Kidney epithelial cell (primary cell): ENCODE results near the gene FAM241B. TPM values are rescaled to one million over a fixed set of nuclear protein-coding genes. Genes with fewer than 3 reads are reported as not detected.
A peak's percentile ranks its signal among the peaks of the same experiment; 100 is the strongest.

Experiments used
- DNase-seq: peaks from one replicate; pipeline ENCODE4 v3.0.0-alpha.2; 2010; ENCODE audit warnings: low read depth
- H3K27me3 ChIP-seq: 2 replicates; pipeline ENCODE4 v1.6.0; 2011; ENCODE audit warnings: low read length; ENCODE audit not compliant: control insufficient read depth, insufficient read depth
- H3K36me3 ChIP-seq: 2 replicates; pipeline ENCODE4 v1.5.1; 2011; ENCODE audit warnings: low read length; ENCODE audit not compliant: control insufficient read depth, insufficient read depth
- H3K4me3 ChIP-seq: 2 replicates; pipeline ENCODE4 v1.5.1; 2011; ENCODE audit warnings: low read depth, mild to moderate bottlenecking, control low read depth, low read length
- CTCF ChIP-seq: IDR thresholded peaks from 2 replicates; pipeline ENCODE4 v1.5.1; 2011; ENCODE audit warnings: mild to moderate bottlenecking, moderate library complexity, low read length, control low read depth, inconsistent platforms; ENCODE audit not compliant: insufficient read depth, poor library complexity, severe bottlenecking
- total RNA-seq: library from RNA; depleted of rRNA; stranded (reverse); fragments of >200 nt; gene quantifications from 2 replicates; pipeline ENCODE4 v1.2.3, GENCODE V29; 2015

Gene FAM241B
- total RNA-seq, 1 donor from 2014 or later, result 14.0 TPM

DNA sequence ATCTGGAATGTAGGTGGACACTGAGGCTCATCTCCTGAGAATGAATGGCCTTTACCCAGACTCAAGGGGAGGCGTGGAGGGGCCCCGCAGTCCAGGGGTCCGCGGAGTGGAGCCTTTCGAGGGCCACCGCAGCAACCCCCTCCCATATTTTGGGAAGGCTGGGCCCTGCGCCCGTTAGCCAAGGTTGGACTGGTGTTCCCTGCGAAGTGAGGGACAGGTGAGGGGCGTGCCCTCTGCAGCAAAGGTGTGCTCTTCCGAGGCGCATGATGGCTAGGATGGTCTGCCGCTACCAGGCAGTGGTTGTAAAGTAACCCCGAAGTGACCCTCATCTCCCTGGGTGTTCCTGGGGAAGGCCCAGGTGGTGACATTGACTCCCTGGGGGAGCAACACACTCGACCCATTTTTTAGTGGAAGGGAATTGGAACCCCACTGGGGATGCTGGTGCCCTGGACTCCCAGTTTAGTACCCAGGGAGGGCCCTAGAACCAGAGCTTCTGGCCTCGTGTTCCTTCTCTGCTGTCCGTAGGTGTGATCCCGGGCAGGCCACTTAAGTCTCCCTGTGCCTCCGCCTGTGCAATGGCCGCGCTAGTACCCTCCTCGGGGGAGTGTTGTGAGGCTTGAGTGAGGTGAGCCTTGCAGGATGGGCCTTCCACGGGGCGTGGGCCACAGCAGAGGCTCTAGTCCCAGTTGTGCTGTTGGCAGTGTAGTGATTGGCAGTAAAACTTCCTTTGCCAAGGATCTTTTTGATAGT lies 779 bp downstream of the FAM241B start:
- H3K4me3 ChIP-seq, result peak overlapping the region; percentile 61
- TF ChIP-seq CTCF, result no peak
- H3K27me3 ChIP-seq, result peaks cover 3% of the 10 kb centered on the region
- DNase-seq, result no peak
- no peaks in the 10 kb centered on the region for H3K36me3 ChIP-seq

DNA sequence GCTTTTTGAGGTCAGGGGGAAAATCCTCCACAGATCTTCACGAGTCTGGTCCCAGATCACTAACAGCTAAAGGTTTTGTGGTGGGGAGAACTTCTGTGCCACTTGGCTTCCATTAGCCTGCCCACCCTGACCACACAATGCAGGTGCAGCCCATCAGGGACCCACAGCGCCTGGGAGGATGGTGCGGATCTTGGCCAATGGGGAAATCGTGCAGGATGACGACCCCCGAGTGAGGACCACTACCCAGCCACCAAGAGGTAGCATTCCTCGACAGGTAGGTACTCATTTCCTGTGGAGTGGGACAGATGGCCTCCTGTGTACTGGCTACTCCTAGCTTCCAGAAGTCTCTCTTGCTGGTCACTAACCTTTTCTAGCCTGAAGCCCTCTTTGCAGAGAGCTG lies 1.5 kb downstream of the FAM241B start:
- no peak for DNase-seq
- TF ChIP-seq CTCF, result no peak
- Histone ChIP-seq H3K36me3 (no peaks in the 10 kb centered on the region), H3K27me3 (peaks cover 3% of the 10 kb centered on the region), H3K4me3 (no peak overlapping the region)

DNA sequence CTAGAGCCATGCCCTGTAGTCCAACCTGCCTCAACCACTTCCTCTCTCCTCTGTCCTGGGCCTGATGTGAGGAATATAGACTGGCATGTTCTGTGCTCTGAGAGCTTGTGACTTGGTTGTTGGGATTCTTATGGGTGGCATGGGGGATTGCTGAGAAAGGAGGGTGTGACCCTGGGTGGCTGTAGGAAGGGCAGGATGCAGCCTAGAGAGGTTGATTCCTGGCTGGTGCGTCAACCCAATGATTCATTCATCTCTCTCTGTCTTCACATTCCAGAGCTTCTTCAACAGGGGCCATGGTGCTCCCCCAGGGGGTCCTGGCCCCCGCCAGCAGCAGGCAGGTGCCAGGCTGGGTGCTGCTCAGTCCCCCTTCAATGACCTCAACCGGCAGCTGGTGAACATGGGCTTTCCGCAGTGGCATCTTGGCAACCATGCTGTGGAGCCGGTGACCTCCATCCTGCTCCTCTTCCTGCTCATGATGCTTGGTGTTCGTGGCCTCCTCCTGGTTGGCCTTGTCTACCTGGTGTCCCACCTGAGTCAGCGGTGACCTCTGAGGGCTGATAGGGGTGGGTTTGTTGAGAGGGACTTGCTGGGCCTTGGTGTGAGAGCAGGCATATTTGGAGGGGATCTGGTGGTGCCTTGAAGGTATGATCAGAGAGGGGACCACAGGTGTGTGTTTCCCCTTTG lies 2.6 kb downstream of the FAM241B start:
- no peak for TF ChIP-seq CTCF
- Histone ChIP-seq H3K4me3 (no peak overlapping the region), H3K27me3 (peaks cover 3% of the 10 kb centered on the region), H3K36me3 (peaks cover 2% of the 10 kb centered on the region)
- DNase-seq, result no peak

GRCh38 chr10:69633673-69634635 lies 3.9 kb downstream of the FAM241B start:
- Histone ChIP-seq H3K36me3 (peaks cover 2% of the 10 kb centered on the region), H3K4me3 (no peak overlapping the region), H3K27me3 (no peaks in the 10 kb centered on the region)
- no peak for TF ChIP-seq CTCF
- DNase-seq, result no peak

DNA sequence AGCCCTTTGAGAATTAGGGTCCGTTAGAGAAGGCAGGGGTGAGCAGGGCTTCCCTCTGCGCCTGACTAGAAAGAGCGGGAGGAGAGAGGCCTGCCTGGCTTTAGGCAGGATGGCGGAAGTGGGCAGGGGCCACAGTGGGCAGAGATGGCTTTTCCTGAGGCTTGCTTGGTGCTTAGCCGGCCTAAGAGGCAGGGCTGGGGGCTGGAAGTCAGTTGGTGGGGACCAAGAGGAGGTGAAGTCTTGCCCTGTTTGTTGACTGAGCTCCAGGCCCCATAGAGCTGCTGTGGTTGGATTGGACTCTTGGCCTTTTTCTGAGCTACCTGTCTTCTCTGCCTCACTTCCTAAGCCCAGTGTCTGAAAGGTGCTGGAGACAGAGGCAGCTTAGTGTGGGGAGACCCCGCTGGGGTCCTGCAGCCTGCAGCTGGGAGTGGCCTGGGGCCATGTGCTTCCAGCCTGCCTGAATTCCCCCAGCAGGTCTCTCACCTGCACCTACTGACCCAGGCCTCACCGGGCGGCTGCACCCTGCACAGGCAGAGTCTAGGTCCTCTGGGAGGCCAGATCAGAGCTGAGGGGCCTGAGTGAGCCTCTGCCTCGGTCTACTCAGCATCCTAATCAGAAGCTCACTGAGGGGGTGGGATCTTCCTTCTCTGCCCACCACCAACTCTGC lies 4.8 kb downstream of the FAM241B start:
- TF ChIP-seq CTCF, result no peak
- DNase-seq, result no peak
- no peaks in the 10 kb centered on the region for H3K27me3 ChIP-seq
- H3K4me3 ChIP-seq, result no peak overlapping the region
- peaks cover 2% of the 10 kb centered on the region for H3K36me3 ChIP-seq
